ENCODE results near the gene UPK2. TPM values are rescaled to one million over a fixed set of nuclear protein-coding genes. Genes with fewer than 3 reads are reported as not detected.
A peak's percentile ranks its signal among the peaks of the same experiment; 100 is the strongest.

The UPK2 gene
- total and polyA plus RNA-seq, 2 donors (not counting 3 experiments of a cell fraction or from before 2014, with no cell fraction given): 0.11 TPM; not detected in 1

GRCh38 chr11:118997627-118998387 lies 41.7 kb downstream of the UPK2 start, which contains the start of gene CENATAC:
Gene CENATAC, plus strand, starts transcription at chr11:118998138. Its CDS starts 60 bp downstream, at chr11:118998198.
- peaks cover 8% of the 10 kb centered on the region for H3K79me2 ChIP-seq (ENCODE audit: control insufficient read depth, insufficient read depth, low read length)
- H3K27ac ChIP-seq (ENCODE audit: insufficient read depth, low read depth, low read length): peak within 1 kb of the TSS; percentile 26
- CTCF ChIA-PET: interaction anchor here (0.5 to 1.6 kb wide), 9 partner anchors 13 to 403 kb away, joined by 3 to 4 read pairs (median 3); no protein-coding TSS in a partner anchor
- H2AFZ ChIP-seq (ENCODE audit: low read depth, low read length): peak within 1 kb of the TSS; percentile 66
- H4K20me1 ChIP-seq (replicated peaks; ENCODE audit: control insufficient read depth, extremely low read depth, insufficient read depth, low read length): no peaks in the 10 kb centered on the region
- no peaks in the 10 kb centered on the region for H3K9me3 ChIP-seq (replicated peaks; ENCODE audit: control insufficient read depth, insufficient read depth, low read length)
- FAIRE-seq (peak; percentile 90), DNase-seq (ENCODE audit: low read depth, low spot score) (peak; percentile 92)
- H3K4me1 ChIP-seq (ENCODE audit: control insufficient read depth, extremely low read depth, insufficient read depth, low read length): peaks cover 18% of the 10 kb centered on the region
- intact Hi-C loops (cut with micrococcal nuclease): loop anchor here (1.0 to 5.0 kb wide), 2 partner anchors 20 to 59 kb away; partner anchors contain the start of genes HYOU1, RPS25 and TRAPPC4
- TF ChIP-seq MYC (IDR thresholded peaks at IDR 0.05; ENCODE audit: low read depth, low read length): no peak
- TF ChIP-seq POLR2A (IDR thresholded peaks at IDR 0.05; ENCODE audit: low read depth, low read length): peak; percentile 93
- no peak for TF ChIP-seq EZH2 (IDR thresholded peaks at IDR 0.05; ENCODE audit: borderline replicate concordance, low read depth, low read length, severe bottlenecking)
- TF ChIP-seq FOS (IDR thresholded peaks at IDR 0.05; ENCODE audit: borderline replicate concordance, insufficient read depth, low read length): no peak
- peak; percentile 84 for TF ChIP-seq POLR2AphosphoS5 (IDR thresholded peaks at IDR 0.05; ENCODE audit: insufficient read depth, low read depth, low read length)
- no peak for TF ChIP-seq CTCF (IDR thresholded peaks at IDR 0.05; ENCODE audit: extremely low read depth in 1 of 2, insufficient read depth in 1 of 2, low read depth in 1 of 2, low read length in 2 of 2)
- peak within 1 kb of the TSS; percentile 50 for H3K9ac ChIP-seq (replicated peaks; ENCODE audit: extremely low read depth, insufficient read depth, low read length)
- peak within 1 kb of the TSS; percentile 82 for H3K4me2 ChIP-seq (ENCODE audit: insufficient read depth, low read length)
- dilution Hi-C loops (cut with MboI; ENCODE audit: extremely low pct_ligation_motif_present, low sequenced_read_pairs): no loop called here
- H3K27me3 ChIP-seq (ENCODE audit: control insufficient read depth in 2 of 2, insufficient read depth in 2 of 2, low read length in 2 of 2): no peaks in the 10 kb centered on the region
- no peaks in the 10 kb centered on the region for H3K9me1 ChIP-seq (replicated peaks; ENCODE audit: control insufficient read depth, extremely low read depth, insufficient read depth, low read length)
- H3K4me3 ChIP-seq (replicated peaks in 1 of 3; ENCODE audit: insufficient read depth in 1 of 3, low read depth in 1 of 3, low read length in 3 of 3): peak within 1 kb of the TSS; percentile 61 to 81 (median 62)
- POLR2A ChIA-PET: interaction anchor here (0.6 to 1.4 kb wide), 2 partner anchors 20 to 207 kb away, joined by 4 to 6 read pairs; partner anchors contain the start of genes DDX6, RPS25 and TRAPPC4
- H3K36me3 ChIP-seq (ENCODE audit: control insufficient read depth in 2 of 2, extremely low read depth in 1 of 2, insufficient read depth in 2 of 2, low read length in 2 of 2): peaks cover 0 to 3% of the 10 kb centered on the region in 2 experiments
- BruUV-seq (replicated peaks): no TSS peak
